GM18519 (cell line): ENCODE data around the gene CACNA1D.

Experiments used
- ATAC-seq: cut with Tn5 transposase; IDR thresholded peaks from one replicate; pipeline ENCODE4 v1.9.1; 2021; ENCODE audit warnings: mild to moderate bottlenecking, moderate library complexity; ENCODE audit not compliant: unreplicated experiment, low FRiP score

Gene CACNA1D

DNA sequence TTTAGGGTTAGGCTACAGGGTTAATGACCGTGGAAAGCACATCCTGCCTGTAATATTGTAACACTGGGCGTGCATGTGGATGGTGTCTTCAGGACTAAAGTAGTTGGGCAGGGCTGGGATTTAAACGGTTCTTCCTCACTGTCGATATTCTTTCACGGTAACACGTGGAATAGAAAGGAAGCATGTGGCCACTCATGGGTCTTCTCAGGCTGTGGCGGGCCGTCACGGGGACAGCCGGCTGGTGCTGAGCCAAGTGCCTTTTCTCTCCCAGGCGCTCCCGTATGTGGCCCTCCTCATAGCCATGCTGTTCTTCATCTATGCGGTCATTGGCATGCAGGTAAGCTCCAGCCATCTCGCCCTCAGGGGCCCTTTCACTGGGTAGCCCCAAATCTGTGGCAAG, 278.2 kb downstream of the CACNA1D start:
- ATAC-seq, result no peak

GRCh38 chr3:53773021-53773436, 278.6 kb downstream of the CACNA1D start:
- no peak for ATAC-seq

GRCh38 chr3:53773611-53774368, 279.4 kb downstream of the CACNA1D start:
- peak; percentile 82 for ATAC-seq

DNA sequence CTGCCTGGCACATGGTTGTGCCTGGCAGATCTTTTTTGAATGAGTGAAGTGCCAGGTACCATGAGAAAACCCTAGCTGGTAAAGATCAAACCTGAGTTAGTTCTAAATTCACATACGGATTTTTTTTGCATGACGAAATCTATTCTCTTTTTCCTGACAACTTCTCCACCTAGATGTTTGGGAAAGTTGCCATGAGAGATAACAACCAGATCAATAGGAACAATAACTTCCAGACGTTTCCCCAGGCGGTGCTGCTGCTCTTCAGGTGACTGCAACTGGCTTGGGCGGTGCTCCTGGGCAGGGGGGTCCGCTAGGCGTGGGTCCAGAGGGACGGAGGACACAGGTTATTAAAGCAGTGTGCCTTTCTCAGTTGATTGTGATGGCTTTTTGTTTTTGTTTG, 280.0 kb downstream of the CACNA1D start:
- ATAC-seq, result no peak

GRCh38 chr3:53775018-53775417, 280.6 kb downstream of the CACNA1D start:
- ATAC-seq, result no peak

DNA sequence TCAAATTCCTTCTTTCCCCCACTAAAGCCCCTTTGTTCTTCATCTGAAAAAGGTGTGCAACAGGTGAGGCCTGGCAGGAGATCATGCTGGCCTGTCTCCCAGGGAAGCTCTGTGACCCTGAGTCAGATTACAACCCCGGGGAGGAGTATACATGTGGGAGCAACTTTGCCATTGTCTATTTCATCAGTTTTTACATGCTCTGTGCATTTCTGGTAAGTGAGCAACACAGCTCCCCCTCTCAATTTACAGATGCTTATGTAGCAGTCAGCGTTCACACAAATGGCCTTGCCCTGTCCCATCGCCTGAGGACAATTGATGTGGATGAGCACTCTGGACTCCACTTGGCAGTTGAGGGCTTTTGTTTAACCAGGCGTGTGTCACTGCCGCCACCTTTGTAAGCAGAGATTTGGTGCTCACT, 281.4 kb downstream of the CACNA1D start:
- no peak for ATAC-seq

DNA sequence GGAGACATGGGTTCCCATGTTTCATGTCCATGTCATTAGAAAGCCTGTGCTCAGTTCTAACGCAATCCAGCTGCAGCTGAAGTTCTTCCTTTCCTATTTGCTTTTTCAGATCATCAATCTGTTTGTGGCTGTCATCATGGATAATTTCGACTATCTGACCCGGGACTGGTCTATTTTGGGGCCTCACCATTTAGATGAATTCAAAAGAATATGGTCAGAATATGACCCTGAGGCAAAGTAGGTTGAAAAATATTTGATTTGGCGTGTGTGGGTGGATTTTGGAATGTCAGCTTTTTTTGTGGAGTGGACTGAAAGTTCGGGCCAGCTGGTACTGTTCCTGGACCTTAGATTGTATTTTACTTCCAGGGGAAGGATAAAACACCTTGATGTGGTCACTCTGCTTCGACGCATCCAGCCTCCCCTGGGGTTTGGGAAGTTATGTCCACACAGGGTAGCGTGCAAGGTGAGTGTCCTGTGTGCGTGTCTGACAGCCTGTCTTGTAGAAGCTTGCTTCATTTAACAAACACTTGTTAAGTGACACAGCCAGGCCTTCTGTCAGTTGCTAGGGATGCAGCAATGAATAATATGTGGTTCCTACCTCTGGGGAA, 282.2 kb downstream of the CACNA1D start:
- no peak for ATAC-seq

- ATAC-seq, result no peak
Observed at GRCh38 chr3:53777468-53777867, 283.1 kb downstream of the CACNA1D start.

- ATAC-seq, result no peak
Observed at GRCh38 chr3:53778153-53778552, 283.7 kb downstream of the CACNA1D start.

DNA sequence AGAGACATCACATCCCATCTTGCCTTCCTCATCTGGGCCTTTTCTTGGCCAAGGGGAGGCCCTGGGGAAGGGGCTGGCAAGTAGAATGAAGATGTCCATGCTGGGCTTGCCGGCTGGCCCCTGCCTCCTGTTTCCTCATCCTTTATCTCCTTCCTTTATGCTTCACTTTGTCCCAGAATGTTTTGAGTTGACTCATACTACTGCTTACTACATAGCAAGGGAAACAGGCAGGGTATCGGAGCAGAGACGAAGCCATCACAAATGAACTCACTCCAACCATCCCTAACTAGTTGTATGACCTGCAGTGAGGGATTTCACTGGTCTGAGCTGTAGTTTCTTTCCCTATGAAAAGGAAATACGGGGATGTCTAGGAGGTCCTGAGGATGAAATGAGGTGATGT, 285.8 kb downstream of the CACNA1D start:
- no peak for ATAC-seq

DNA sequence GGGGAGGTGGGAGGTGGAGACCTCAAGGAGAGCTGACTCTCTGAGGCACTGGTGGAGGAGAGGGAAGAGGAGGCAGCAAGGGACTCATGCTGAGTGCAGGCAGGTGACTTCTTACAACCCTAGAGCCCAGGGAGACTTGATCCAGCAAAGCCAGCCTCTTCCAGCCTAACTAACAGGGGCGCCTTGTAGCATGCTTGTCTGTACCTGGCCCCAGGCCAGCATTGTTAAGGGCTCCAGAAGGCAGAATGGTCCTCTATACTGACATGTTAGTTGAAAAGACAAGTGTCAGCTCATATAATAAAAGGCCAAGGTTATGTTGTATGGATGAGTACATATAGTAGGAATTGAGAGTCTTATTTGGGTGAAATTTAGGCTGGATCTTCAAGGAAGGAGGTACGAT, 286.4 kb downstream of the CACNA1D start:
- no peak for ATAC-seq

- ATAC-seq, result no peak
Observed at GRCh38 chr3:53787016-53787415, 292.6 kb downstream of the CACNA1D start.

DNA sequence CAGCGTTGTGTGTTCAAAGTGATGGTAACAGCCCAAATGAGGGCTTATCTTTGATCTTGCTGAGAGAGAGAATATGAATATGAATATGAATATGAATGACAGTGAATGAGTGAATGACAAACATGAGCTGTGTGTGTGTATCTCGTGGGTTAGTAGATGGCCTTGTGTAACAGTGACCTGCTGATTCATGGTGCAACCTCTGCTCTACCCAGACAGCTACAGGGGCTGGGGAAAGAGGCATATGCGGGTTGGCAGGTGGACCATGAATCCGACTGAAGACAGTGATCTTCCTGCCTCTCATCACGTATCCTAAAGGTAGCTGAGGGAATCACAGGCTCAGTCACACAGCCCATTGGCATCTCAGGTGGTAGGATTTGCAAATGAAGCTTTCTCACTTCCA, 293.6 kb downstream of the CACNA1D start:
- ATAC-seq, result no peak

GRCh38 chr3:53789459-53789858, 295.0 kb downstream of the CACNA1D start:
- ATAC-seq, result no peak

- ATAC-seq, result no peak
Observed at GRCh38 chr3:53790470-53790869, 296.1 kb downstream of the CACNA1D start.

GRCh38 chr3:53791317-53791716, 296.9 kb downstream of the CACNA1D start:
- ATAC-seq, result no peak

- ATAC-seq, result no peak
Observed at GRCh38 chr3:53792866-53793265, 298.5 kb downstream of the CACNA1D start.

DNA sequence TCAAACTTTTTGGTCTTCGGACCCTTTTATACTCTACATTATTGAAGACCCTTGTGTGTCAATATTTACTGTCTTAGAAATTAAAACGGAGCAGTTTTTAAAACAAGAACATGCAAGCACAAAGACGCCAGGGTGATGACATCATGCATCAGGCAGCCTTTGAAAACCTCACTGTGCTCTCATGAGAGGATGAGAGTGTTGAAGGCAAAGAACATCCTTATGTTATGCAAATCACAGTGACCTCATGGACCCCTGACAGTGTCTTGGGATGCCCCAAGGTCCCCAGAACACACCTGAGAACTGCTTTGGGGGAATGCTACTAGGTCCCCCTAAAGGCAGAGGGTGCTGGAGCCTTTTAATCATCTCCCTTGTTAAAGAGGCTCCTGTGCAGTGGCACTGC, 300.2 kb downstream of the CACNA1D start:
- ATAC-seq, result no peak

DNA sequence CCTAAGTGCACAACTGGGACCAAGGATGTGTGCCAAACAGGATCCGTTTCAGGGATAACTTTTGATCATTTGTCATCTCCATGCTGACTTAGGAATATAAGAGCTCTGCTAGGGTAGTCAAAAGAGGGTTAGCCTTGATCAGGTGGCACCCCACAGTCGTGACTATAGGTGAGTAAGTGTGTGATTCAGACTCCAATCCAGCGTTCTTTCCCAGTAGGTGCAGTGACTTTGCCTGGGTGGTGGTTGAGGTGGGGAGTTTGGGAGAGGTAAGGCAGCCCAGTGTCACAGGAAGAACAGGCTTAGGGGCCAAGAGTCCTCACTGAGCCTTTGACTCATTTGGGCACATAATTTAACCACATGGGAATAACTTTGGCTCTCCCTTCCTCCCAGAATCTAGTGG, 300.8 kb downstream of the CACNA1D start:
- ATAC-seq, result no peak

GRCh38 chr3:53795789-53796560, 301.6 kb downstream of the CACNA1D start:
- ATAC-seq, result no peak

- no peak for ATAC-seq
Observed at GRCh38 chr3:53798144-53798543, 303.7 kb downstream of the CACNA1D start.
